ENCODE data around the gene ELF2. TPM values are rescaled to one million over a fixed set of nuclear protein-coding genes. Genes with fewer than 3 reads are reported as not detected.
"Not testable (repeated sequence)": the region's sequence is repeated elsewhere in the genome, so short reads cannot be mapped to it uniquely, and the experiment has no call there.

Gene ELF2
- total RNA-seq, 2 experiments from 2014 or later, result 24.2 to 29.7 TPM

DNA sequence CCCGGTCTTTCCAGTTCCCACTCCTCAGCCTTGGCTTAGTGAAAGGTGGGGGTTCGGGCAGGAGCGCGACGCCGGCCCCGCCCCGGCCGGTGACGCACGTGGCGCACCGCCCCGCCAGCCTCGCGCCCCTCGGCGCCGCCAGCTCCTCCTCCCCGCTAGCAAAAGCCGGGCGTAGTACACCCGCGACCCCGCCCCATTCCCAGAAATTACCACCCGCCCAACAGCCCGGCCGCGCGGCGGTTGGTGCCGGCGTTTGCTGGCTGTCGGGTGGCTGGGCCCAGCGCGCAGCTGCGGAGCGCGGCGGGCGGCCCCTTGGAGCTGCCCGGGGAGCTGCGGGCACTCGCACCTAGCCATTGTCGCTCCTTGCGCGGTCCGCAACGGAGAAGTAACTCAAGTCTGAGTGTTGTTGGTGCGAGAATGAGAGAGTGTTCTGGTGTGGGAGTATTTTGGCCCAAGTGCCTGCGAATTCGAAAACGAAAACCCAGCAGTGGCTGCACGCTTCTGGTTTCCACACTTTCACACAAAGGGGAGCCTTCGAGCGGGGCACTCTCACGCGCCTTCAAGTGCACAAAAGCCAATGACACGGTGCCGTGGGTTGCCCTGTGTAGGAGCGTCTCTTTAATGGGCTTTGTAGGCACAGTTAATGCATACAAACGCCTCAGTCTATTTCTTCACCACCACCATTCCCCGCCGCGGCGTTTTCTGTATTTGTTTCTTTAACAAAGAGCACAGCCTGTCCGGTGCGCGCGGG is 1.0 kb upstream of the ELF2 start:
- Mint-ChIP-seq H3K9me3 (no peaks in the 10 kb centered on the region), H3K27me3 (peaks cover 4% of the 10 kb centered on the region), H3K4me1 (ENCODE audit: low read depth) (peaks cover 22% of the 10 kb centered on the region), H3K36me3 (no peaks in the 10 kb centered on the region), H3K4me3 (peak overlapping the region; percentile 80), H3K27ac (peak overlapping the region; percentile 78)
- CTCF ChIA-PET, result interaction anchor here (0.6 to 1.9 kb wide), 8 partner anchors 76 to 148 kb away, joined by 3 to 16 read pairs (median 3); partner anchors contain the start of gene NAA15
- intact Hi-C loops (cut with micrococcal nuclease), result loop anchor here (1.0 to 5.0 kb wide), 11 partner anchors 44 to 974 kb away; partner anchors contain the start of genes MAML3, NAA15, NOCT and SETD7
- DNase-seq, result peak; percentile 95
- POLR2A ChIA-PET, result interaction anchor here (1.2 to 2.7 kb wide), 7 partner anchors 89 to 379 kb away, joined by 4 to 21 read pairs (median 11); partner anchors contain the start of gene NAA15

DNA sequence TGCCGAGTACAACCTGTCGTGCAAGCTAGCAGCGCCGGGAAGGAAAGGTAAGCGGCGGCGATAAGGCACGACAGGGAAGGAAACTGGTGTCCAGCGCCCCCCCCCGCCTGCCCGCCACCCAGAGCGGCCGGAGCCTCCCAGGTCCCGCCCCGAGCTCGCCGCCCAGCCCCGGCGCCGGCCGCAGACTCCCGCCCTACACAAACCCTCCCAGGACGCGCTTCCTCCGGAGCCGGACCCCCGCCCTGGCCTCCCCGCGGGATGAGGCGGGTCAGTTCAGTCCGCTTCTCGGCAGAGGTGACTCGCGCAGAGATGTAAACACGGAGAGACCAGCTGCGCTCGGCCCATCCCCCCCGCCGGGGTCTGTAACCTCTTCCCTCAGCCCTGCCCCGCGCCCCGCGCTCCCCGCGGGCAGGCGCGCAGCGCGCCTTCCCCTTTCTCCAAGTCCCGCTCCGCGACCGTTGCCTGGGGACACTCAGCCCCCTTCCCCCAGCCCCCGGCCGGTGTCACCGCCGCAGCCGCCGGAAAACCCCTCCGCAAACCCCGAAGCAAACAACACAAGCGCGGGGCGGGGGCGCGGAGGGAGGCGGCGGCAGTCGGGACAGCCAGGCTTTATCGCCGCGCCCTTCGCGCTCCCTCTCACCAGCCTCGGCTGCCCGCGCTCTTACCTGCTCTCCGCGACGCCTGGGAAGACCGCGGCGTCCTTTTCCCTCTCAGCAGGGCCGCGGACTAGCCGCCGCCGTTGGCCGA is 543 bp downstream of the ELF2 start:
- peak overlapping the region; percentile 69 for H3K27ac Mint-ChIP-seq
- intact Hi-C loops (cut with micrococcal nuclease), result loop anchor here (1.0 to 5.0 kb wide), 7 partner anchors 46 to 976 kb away; partner anchors contain the start of genes MAML3, NAA15 and SETD7
- peaks cover 30% of the 10 kb centered on the region for H3K4me1 Mint-ChIP-seq (ENCODE audit: low read depth)
- H3K36me3 Mint-ChIP-seq, result no peaks in the 10 kb centered on the region
- ChIA-PET POLR2A (interaction anchor here (0.6 to 2.7 kb wide), 11 partner anchors 90 to 381 kb away, joined by 3 to 21 read pairs (median 7); partner anchors contain the start of gene NAA15), CTCF (interaction anchor here (0.9 to 1.9 kb wide), 6 partner anchors 77 to 146 kb away, joined by 3 to 5 read pairs (median 4); no protein-coding TSS in a partner anchor)
- DNase-seq, result peak; percentile 78
- H3K27me3 Mint-ChIP-seq, result peaks cover 4% of the 10 kb centered on the region
- peak overlapping the region; percentile 81 for H3K4me3 Mint-ChIP-seq
- no peaks in the 10 kb centered on the region for H3K9me3 Mint-ChIP-seq

DNA sequence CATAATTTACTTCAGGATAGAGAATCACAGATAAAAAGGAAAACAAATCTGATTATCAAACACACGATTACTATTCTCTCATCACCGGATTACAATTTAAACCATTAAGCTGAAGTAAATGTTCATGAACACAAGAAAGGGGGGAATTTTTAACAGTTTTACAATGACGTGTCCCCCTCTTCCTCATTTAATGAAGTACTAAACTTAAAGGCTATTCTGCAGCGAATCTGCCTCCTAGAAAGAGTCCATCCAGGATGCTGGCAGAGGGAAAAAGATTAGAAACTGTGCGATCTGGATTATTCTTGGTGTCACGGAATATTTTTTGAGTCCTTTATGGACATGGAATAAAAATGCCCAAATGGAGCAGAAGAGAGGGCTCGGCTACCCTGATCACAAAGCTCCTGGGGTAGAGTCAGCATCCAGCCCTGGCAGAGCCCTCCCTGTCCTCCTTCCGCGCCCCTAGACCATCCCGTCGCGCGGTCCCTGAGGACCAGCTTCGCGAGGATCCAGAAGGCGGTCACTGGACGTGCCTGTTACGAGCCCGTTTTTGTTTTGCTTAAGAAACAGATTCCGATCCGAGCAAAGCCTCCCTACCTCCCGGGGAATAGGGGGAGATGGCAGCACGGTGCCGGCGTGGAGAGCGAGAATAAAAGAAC is 1.2 kb downstream of the ELF2 start:
- intact Hi-C loops (cut with micrococcal nuclease), result loop anchor here (5.0 kb wide), 3 partner anchors 47 to 977 kb away; partner anchors contain the start of gene MAML3
- ChIA-PET POLR2A (interaction anchor here (0.6 to 2.5 kb wide), 3 partner anchors 125 to 277 kb away, joined by 5 to 7 read pairs (median 7); partner anchors contain the start of gene NAA15), CTCF (interaction anchor here (0.9 to 1.6 kb wide), 4 partner anchors 76 to 145 kb away, joined by 4 to 5 read pairs (median 4); no protein-coding TSS in a partner anchor)
- Mint-ChIP-seq H3K4me1 (ENCODE audit: low read depth) (peaks cover 30% of the 10 kb centered on the region), H3K36me3 (no peaks in the 10 kb centered on the region), H3K27ac (peak overlapping the region; percentile 29), H3K27me3 (peaks cover 4% of the 10 kb centered on the region), H3K4me3 (peak overlapping the region; percentile 81), H3K9me3 (no peaks in the 10 kb centered on the region)
- DNase-seq, result no peak

DNA sequence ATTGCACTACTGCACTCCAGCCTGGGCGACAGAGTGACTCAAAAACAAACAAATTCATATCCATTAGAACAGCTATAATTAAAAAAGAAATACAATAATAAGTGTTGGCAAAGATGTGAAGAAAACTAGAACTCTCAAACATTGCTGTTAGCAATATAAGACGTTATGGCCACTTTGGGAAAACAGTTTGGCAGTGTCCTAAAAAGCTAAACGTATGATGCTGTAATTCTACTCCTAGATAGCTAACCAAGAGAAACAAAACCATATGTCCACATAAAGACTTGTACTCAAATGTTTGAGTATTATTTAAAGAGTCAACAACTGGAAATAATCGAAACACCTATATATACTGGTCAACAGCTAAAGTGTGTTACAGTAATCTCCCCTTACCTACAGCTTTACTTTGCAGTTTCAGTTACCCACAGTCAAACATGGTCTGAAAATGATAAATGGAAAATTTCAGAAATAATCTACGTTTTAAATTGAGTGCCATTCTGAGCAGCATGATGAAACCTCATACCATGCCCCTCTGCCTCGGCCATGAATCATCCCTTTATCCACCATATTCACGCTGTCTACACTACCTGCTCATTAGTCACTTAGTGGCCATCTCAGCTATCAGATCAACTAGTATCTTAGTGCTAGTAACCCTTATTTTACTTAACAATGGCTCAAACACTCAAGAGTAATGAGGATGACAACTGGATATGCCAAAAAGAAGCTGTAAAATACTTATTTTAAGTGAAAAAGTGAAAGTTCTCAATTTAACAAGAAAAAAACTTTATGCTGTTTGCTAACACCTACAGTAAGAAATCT is 4.9 kb downstream of the ELF2 start:
- no peaks in the 10 kb centered on the region for H3K36me3 Mint-ChIP-seq
- H3K4me3 Mint-ChIP-seq, result no peak overlapping the region
- intact Hi-C loops (cut with micrococcal nuclease), result no loop called here
- DNase-seq, result peak; percentile 42
- peaks cover 29% of the 10 kb centered on the region for H3K4me1 Mint-ChIP-seq (ENCODE audit: low read depth)
- ChIA-PET CTCF (interaction anchor here (0.6 to 1.7 kb wide), 8 partner anchors 19 to 341 kb away, joined by 3 to 7 read pairs (median 3); no protein-coding TSS in a partner anchor), POLR2A (interaction anchor here (0.6 kb wide), 1 partner anchor 20 kb away, joined by 3 read pairs; no protein-coding TSS in a partner anchor)
- peaks cover 4% of the 10 kb centered on the region for H3K27me3 Mint-ChIP-seq
- H3K9me3 Mint-ChIP-seq, result no peaks in the 10 kb centered on the region
- H3K27ac Mint-ChIP-seq, result no peak overlapping the region

DNA sequence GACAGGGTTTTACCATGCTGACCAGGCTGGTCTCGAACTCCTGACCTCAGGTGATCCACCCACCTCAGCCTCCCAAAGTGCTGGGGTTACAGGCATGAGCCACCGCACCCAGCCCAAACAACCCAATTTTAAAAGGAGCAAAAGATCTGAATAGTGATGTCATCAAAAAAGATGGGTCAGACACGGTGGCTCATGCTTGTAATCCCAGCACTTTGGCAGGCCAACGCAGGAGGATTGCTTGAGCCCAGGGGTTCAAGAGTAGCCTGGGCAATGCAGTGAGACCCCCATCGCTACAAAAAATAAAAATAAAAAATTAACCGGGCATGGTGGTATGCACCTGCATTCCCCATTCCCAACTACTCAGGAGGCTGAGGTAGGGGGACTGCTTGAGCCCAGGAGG is 6.1 kb downstream of the ELF2 start:
- CTCF ChIA-PET, result interaction anchor here (1.2 kb wide), 1 partner anchor 245 kb away, joined by 3 read pairs; no protein-coding TSS in a partner anchor
- H3K36me3 Mint-ChIP-seq, result no peaks in the 10 kb centered on the region
- POLR2A ChIA-PET, result no interaction called here
- H3K9me3 Mint-ChIP-seq, result no peaks in the 10 kb centered on the region
- H3K27me3 Mint-ChIP-seq, result peaks cover 4% of the 10 kb centered on the region
- no peak overlapping the region for H3K27ac Mint-ChIP-seq
- DNase-seq, result no peak
- no peak overlapping the region for H3K4me3 Mint-ChIP-seq
- intact Hi-C loops (cut with micrococcal nuclease), result no loop called here
- H3K4me1 Mint-ChIP-seq (ENCODE audit: low read depth), result peaks cover 28% of the 10 kb centered on the region

DNA sequence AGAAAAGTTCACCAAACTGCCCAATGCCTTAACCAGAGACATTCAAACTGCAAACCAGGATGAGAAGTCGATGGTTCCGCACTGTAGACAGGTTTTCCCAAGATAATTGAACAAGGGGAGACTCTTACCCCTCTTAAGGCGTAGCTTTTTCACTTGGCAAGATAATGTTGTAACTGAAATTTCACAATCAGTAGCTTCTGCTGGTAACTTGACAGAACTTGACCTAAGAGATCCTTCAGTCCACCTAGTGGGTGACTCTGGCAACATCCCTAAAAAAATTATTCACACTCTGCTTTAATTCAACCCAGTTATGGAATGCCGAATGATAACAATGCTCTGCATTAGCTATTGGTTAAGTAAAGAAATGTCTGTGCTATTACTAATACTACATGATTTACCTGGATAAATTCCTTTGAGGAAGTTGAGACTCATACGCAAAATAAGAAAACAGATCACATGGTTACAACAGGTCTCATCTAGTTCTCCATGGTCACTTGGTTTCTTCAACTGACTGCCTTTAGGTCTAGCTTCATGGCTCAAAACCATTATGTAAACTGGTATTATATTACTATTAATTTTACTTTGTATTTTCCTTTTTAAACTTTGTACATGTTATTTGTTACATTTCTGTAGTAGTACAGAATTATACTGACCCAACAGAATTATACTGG is 9.1 kb downstream of the ELF2 start:
- ChIA-PET CTCF (interaction anchor here (0.6 to 1.6 kb wide), 3 partner anchors 68 to 128 kb away, joined by 3 to 11 read pairs (median 7); no protein-coding TSS in a partner anchor), POLR2A (no interaction called here)

DNA sequence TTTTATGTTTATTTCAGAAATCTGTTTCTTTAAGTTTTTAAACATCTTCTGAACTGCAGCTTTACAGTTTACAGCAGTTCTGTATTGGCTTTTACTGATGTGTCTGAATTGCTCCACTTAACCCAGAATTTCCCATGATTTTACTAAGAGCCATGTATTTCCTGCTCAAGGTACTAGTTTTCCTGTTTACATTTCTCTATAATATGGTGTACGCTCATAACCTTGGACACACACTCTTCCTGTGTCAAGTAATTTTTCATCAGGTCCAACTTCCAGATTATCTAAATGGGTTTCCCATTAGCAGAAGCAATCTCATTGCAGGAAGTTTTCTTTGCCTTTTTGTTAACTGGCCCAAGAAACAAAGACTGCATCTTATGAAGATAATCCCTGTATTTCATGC is 12.3 kb downstream of the ELF2 start:
- no peaks in the 10 kb centered on the region for H3K9me3 Mint-ChIP-seq
- H3K4me1 Mint-ChIP-seq (ENCODE audit: low read depth), result peaks cover 10% of the 10 kb centered on the region
- no peaks in the 10 kb centered on the region for H3K36me3 Mint-ChIP-seq
- DNase-seq, result no peak
- intact Hi-C loops (cut with micrococcal nuclease), result no loop called here
- no peaks in the 10 kb centered on the region for H3K27me3 Mint-ChIP-seq
- ChIA-PET CTCF (no interaction called here), POLR2A (no interaction called here)
- no peak overlapping the region for H3K4me3 Mint-ChIP-seq
- no peak overlapping the region for H3K27ac Mint-ChIP-seq

More for the DNA sequence above, 9.1 kb downstream of the ELF2 start:
- no peaks in the 10 kb centered on the region for H3K36me3 Mint-ChIP-seq
- no peak overlapping the region for H3K27ac Mint-ChIP-seq
- intact Hi-C loops (cut with micrococcal nuclease), result no loop called here
- H3K9me3 Mint-ChIP-seq, result no peaks in the 10 kb centered on the region
- peaks cover 17% of the 10 kb centered on the region for H3K4me1 Mint-ChIP-seq (ENCODE audit: low read depth)
- no peak for DNase-seq
- no peaks in the 10 kb centered on the region for H3K27me3 Mint-ChIP-seq
- no peak overlapping the region for H3K4me3 Mint-ChIP-seq

DNA sequence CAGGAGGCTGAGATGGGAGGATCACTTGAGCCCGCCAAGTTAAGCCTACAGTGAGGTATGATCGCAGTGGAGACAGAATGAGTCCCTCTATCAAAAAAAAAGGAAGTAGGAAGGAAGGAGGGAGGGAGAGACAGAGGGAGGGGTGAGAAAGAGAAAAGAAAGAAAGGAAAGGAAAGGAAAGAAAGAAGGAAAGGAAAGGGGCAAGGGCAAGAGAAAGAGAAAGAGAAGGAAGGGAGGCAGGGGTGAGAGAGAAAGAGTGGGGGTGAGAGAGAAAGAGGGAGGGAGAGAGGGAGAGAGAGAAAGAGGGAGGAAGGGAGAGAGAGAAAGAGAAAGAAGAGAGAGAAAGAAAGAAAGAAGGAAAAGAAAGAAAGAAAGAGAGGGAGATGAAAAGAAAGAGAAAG is 13.2 kb downstream of the ELF2 start:
- POLR2A ChIA-PET, result no interaction called here
- no peak for DNase-seq
- Mint-ChIP-seq H3K36me3 (no peaks in the 10 kb centered on the region), H3K9me3 (no peaks in the 10 kb centered on the region), H3K4me1 (ENCODE audit: low read depth) (peaks cover 10% of the 10 kb centered on the region), H3K4me3 (no peak overlapping the region), H3K27me3 (no peaks in the 10 kb centered on the region), H3K27ac (no peak overlapping the region)
- CTCF ChIA-PET, result interaction anchor here (0.7 kb wide), 1 partner anchor 64 kb away, joined by 3 read pairs; no protein-coding TSS in a partner anchor
- intact Hi-C loops (cut with micrococcal nuclease), result no loop called here

DNA sequence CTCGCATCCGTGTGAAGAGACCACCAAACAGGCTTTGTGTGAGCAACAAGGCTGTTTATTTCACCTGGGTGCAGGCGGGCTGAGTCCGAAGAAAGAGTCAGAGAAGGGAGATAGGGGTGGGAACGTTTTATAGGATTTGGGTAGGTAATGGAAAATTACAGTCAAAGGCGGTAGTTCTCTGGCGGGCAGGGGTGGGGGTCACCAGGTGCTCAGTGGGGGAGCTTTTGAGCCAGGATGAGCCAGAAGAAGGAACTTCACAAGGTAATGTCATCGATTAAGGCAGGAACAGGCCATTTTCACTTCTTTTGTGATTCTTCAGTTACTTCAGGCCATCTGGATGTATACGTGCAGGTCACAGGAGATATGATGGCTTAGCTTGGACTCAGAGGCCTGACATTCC is 19.0 kb downstream of the ELF2 start:
- DNase-seq; CTCF ChIA-PET; H3K4me3 Mint-ChIP-seq; POLR2A ChIA-PET; intact Hi-C loops (cut with micrococcal nuclease); H3K27ac Mint-ChIP-seq; H3K9me3 Mint-ChIP-seq; H3K27me3 Mint-ChIP-seq; H3K36me3 Mint-ChIP-seq: not testable (repeated sequence)
- peaks cover 10% of the 10 kb centered on the region for H3K4me1 Mint-ChIP-seq (ENCODE audit: low read depth)

DNA sequence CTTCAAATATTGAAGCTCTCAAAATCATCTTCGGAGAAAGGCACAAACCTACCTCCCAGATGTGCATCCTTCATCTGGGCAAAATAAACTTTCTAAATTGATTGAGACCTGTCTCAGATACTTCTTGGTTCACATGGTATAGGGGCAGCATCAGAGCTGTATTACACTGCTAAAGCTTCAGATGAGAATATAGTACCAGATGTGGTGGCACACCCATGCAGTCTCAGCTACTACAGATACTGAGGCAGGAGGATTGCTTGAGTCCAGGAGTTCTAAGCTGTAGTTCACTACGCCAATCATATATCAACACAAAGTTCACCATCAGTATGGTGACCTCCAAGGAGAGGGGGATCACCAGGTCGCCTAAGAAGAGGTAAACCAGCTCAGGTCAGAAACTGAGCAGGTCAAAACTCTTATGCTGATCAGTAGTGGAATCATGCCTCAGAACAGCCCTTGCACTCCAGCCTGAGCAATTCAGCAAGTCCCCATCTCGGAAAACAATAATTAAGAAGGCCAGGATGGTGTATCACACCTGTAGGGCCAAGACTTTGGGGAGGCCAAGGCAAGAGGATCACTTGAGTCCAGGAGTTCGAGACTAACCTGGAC is 22.0 kb downstream of the ELF2 start:
- H3K4me3 Mint-ChIP-seq, result no peak overlapping the region
- DNase-seq, result no peak
- POLR2A ChIA-PET, result no interaction called here
- H3K9me3 Mint-ChIP-seq, result no peaks in the 10 kb centered on the region
- no peaks in the 10 kb centered on the region for H3K27me3 Mint-ChIP-seq
- H3K36me3 Mint-ChIP-seq, result no peaks in the 10 kb centered on the region
- CTCF ChIA-PET, result interaction anchor here (0.8 to 1.4 kb wide), 3 partner anchors 55 to 141 kb away, joined by 3 to 5 read pairs (median 4); no protein-coding TSS in a partner anchor
- peaks cover 10% of the 10 kb centered on the region for H3K4me1 Mint-ChIP-seq (ENCODE audit: low read depth)
- intact Hi-C loops (cut with micrococcal nuclease), result no loop called here
- H3K27ac Mint-ChIP-seq, result no peak overlapping the region

Data from activated CD4-positive, alpha-beta memory T cell treated with anti-CD3 and anti-CD28 coated beads for 36 hours (primary cell).